ENCODE data around the gene PDE7B.

DNA sequence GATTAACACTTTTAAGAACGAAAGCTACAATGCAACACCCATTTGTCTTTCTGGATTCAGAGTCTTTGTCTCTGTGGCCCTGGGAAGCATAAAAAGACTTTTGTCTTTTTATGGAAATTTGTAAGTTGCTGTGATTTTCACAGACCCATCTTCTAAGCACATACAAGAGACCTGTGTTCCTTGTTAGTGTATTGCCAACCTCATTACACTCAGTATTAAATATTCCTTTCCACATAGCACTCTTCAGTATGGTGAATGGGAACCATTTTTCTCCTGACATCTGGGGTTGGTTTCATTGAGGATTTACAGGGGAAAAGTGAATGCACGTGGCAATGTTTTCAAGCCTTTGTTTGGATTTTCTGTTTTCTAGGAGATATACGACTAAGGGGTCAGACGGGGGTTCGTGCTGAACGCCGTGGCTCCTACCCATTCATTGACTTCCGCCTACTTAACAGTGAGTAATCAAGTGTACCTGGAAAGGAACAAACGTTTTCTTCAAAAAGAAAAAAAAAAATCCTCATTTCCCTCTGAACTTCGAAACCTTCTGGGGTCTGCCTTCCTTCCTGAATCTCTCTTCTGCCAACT lies 257.0 kb downstream of the PDE7B start:
- TF ChIP-seq, protein P1, sequence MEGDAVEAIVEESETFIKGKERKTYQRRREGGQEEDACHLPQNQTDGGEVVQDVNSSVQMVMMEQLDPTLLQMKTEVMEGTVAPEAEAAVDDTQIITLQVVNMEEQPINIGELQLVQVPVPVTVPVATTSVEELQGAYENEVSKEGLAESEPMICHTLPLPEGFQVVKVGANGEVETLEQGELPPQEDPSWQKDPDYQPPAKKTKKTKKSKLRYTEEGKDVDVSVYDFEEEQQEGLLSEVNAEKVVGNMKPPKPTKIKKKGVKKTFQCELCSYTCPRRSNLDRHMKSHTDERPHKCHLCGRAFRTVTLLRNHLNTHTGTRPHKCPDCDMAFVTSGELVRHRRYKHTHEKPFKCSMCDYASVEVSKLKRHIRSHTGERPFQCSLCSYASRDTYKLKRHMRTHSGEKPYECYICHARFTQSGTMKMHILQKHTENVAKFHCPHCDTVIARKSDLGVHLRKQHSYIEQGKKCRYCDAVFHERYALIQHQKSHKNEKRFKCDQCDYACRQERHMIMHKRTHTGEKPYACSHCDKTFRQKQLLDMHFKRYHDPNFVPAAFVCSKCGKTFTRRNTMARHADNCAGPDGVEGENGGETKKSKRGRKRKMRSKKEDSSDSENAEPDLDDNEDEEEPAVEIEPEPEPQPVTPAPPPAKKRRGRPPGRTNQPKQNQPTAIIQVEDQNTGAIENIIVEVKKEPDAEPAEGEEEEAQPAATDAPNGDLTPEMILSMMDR (IDR thresholded peaks at IDR 0.05; ENCODE audit: insufficient read depth, low read length): no peak
- TF ChIP-seq POLR2AphosphoS5 (IDR thresholded peaks at IDR 0.05; ENCODE audit: low read depth) (no peak), GABPA (IDR thresholded peaks at IDR 0.05; ENCODE audit: low read depth) (no peak)
